ENCODE data around the gene TMEM140.

Gene TMEM140

GRCh38 chr7:135169141-135169963 is 21.5 kb downstream of the TMEM140 start:
- TF ChIP-seq TEAD4 (IDR thresholded peaks at IDR 0.05) (no peak), EP300 (IDR thresholded peaks at IDR 0.05; ENCODE audit: borderline replicate concordance) (no peak), NFIC (IDR thresholded peaks at IDR 0.05) (no peak), RAD21 (IDR thresholded peaks at IDR 0.05; ENCODE audit: low read depth) (no peak), ZBTB7A (IDR thresholded peaks at IDR 0.05; ENCODE audit: low read depth) (no peak), MAX (IDR thresholded peaks at IDR 0.05) (no peak), YY1 (IDR thresholded peaks at IDR 0.05; ENCODE audit: low read depth) (no peak), CREB1 (IDR thresholded peaks at IDR 0.05; ENCODE audit: low read depth) (no peak), TAF1 (IDR thresholded peaks at IDR 0.05; ENCODE audit: low read depth) (no peak), USF1 (IDR thresholded peaks at IDR 0.05) (no peak)

- no peak for TF ChIP-seq RAD21 (IDR thresholded peaks at IDR 0.05; ENCODE audit: low read depth)
- no peak for TF ChIP-seq REST (IDR thresholded peaks at IDR 0.05; ENCODE audit: low read depth)
- TF ChIP-seq YY1 (IDR thresholded peaks at IDR 0.05; ENCODE audit: low read depth), result no peak
- no peak for TF ChIP-seq USF1 (IDR thresholded peaks at IDR 0.05)
- no peak for TF ChIP-seq TEAD4 (IDR thresholded peaks at IDR 0.05)
- TF ChIP-seq CEBPB (IDR thresholded peaks at IDR 0.05), result no peak
Measured at GRCh38 chr7:135169964-135170273, 22.0 kb downstream of the TMEM140 start.

- peak; percentile 94 for TF ChIP-seq TAF1 (IDR thresholded peaks at IDR 0.05; ENCODE audit: low read depth)
- peak; percentile 73; the same call in 1 of the 2 replicates for TF ChIP-seq MAX (IDR thresholded peaks at IDR 0.05)
- TF ChIP-seq REST (IDR thresholded peaks at IDR 0.05; ENCODE audit: low read depth), result no peak
- peak; percentile 50; the same call in 1 of the 2 replicates for TF ChIP-seq YY1 (IDR thresholded peaks at IDR 0.05; ENCODE audit: low read depth)
- peak; percentile 58; the same call in 1 of the 2 replicates for TF ChIP-seq RAD21 (IDR thresholded peaks at IDR 0.05; ENCODE audit: low read depth)
- peak; percentile 25 for TF ChIP-seq USF1 (IDR thresholded peaks at IDR 0.05)
- peak; percentile 26; the same call in 1 of the 2 replicates for TF ChIP-seq TEAD4 (IDR thresholded peaks at IDR 0.05)
- peak; percentile 84 for TF ChIP-seq TCF12 (IDR thresholded peaks at IDR 0.05; ENCODE audit: low read depth)
- peak; percentile 41; the same call in 1 of the 2 replicates for TF ChIP-seq EP300 (IDR thresholded peaks at IDR 0.05; ENCODE audit: borderline replicate concordance)
- no peak for TF ChIP-seq ZBTB7A (IDR thresholded peaks at IDR 0.05; ENCODE audit: low read depth)
- peak; percentile 46; the same call in 1 of the 2 replicates for TF ChIP-seq FOXM1 (IDR thresholded peaks at IDR 0.05; ENCODE audit: borderline replicate concordance, low read depth)
- peak; percentile 40; the same call in 1 of the 2 replicates for TF ChIP-seq NFIC (IDR thresholded peaks at IDR 0.05)
- no peak for TF ChIP-seq EGR1 (IDR thresholded peaks at IDR 0.05)
- TF ChIP-seq CREB1 (IDR thresholded peaks at IDR 0.05; ENCODE audit: low read depth), result 0 out of 2 replicates have a peak, but pooled peaks have one; percentile 18
- TF ChIP-seq CEBPB (IDR thresholded peaks at IDR 0.05), result no peak
Measured at GRCh38 chr7:135170274-135170997, 22.6 kb downstream of the TMEM140 start, which contains the start of gene CYREN. Gene CYREN, minus strand, starts transcription at chr7:135170707. Its CDS starts 1,785 bp downstream, at chr7:135168922.

- TF ChIP-seq USF1 (IDR thresholded peaks at IDR 0.05) (no peak), TAF1 (IDR thresholded peaks at IDR 0.05; ENCODE audit: low read depth) (no peak), EGR1 (IDR thresholded peaks at IDR 0.05) (no peak), EP300 (IDR thresholded peaks at IDR 0.05; ENCODE audit: borderline replicate concordance) (no peak), NFIC (IDR thresholded peaks at IDR 0.05) (no peak), RAD21 (IDR thresholded peaks at IDR 0.05; ENCODE audit: low read depth) (no peak), ZBTB7A (IDR thresholded peaks at IDR 0.05; ENCODE audit: low read depth) (no peak), CREB1 (IDR thresholded peaks at IDR 0.05; ENCODE audit: low read depth) (no peak), REST (IDR thresholded peaks at IDR 0.05; ENCODE audit: low read depth) (no peak), TCF12 (IDR thresholded peaks at IDR 0.05; ENCODE audit: low read depth) (no peak), YY1 (IDR thresholded peaks at IDR 0.05; ENCODE audit: low read depth) (no peak), CEBPB (IDR thresholded peaks at IDR 0.05) (no peak), FOXM1 (IDR thresholded peaks at IDR 0.05; ENCODE audit: borderline replicate concordance, low read depth) (no peak), MAX (IDR thresholded peaks at IDR 0.05) (no peak), TEAD4 (IDR thresholded peaks at IDR 0.05) (no peak)
Measured at GRCh38 chr7:135174941-135175340, 27.1 kb downstream of the TMEM140 start.

All from Ishikawa (cell line).